Upper lobe of left lung (tissue), 4 donors: ENCODE measurements around the gene NOL4L.

Source experiments
- CTCF ChIP-seq, 6 experiments: fragments of 450-650 bp in 4 of 6; fragments of 200-600 bp in 2 of 6; sonication (generic) in 2 of 6; IDR thresholded peaks; one replicate each; pipeline ENCODE4 v1.5.1; 2016 to 2019; ENCODE audit warnings: antibody characterized with exemption in 6 of 6
- EP300 ChIP-seq, 4 donors: sonication (generic); formaldehyde crosslinking; IDR thresholded peaks; one replicate each; pipeline ENCODE4 v1.5.1; 2017; ENCODE audit warnings: antibody characterized with exemption in 4 of 4, control low read depth in 2 of 4
- POLR2AphosphoS5 ChIP-seq, 2 donors: sonication (generic); formaldehyde crosslinking; IDR thresholded peaks; one replicate each; pipeline ENCODE4 v1.5.1; 2017; ENCODE audit warnings: antibody characterized with exemption in 2 of 2

- no peak for TF ChIP-seq CTCF (IDR thresholded peaks at IDR 0.05)
- TF ChIP-seq EP300 (IDR thresholded peaks at IDR 0.05) = no peak
- no peak for TF ChIP-seq POLR2AphosphoS5 (IDR thresholded peaks at IDR 0.05)
Measured at GRCh38 chr20:32495217-32495565, 89.9 kb downstream of the NOL4L start.
